ENCODE data around the gene SAA1. TPM values are rescaled to one million over a fixed set of nuclear protein-coding genes. Genes with fewer than 3 reads are reported as not detected.

The SAA1 gene
- total RNA-seq, 4 donors from 2014 or later, result 2.9 to 25.7 TPM; not detected in 2

DNA sequence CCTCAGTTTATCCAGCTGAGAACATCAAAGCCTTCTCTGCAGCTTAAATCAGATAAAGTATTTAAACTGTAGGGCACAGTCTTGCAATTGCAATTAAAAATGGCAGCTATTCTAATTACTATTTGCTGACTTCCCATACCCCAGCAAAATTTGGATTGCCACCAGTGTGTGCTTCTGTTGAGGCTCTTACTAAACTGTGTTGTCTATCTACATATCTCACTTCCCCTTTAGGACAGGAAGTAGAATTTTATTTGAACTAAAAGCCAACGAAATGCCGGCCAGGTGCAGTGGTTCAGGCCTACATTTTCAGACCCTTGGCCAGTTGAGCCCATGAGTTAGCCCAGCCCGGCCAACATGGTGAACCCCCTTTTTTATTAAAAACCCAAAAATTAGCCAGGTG, 36.6 kb upstream of the SAA1 start:
- H3K9me3 ChIP-seq, result no peaks in the 10 kb centered on the region
- no peaks in the 10 kb centered on the region for H3K4me1 ChIP-seq
- no peak overlapping the region for H3K27ac ChIP-seq
- no peaks in the 10 kb centered on the region for H3K27me3 ChIP-seq
- WGBS, 2 donors, result 80 to 90% methylated on average over 2 to 3 of the region's 3 CpGs
- no peaks in the 10 kb centered on the region for H3K36me3 ChIP-seq
- TF ChIP-seq, protein P1, sequence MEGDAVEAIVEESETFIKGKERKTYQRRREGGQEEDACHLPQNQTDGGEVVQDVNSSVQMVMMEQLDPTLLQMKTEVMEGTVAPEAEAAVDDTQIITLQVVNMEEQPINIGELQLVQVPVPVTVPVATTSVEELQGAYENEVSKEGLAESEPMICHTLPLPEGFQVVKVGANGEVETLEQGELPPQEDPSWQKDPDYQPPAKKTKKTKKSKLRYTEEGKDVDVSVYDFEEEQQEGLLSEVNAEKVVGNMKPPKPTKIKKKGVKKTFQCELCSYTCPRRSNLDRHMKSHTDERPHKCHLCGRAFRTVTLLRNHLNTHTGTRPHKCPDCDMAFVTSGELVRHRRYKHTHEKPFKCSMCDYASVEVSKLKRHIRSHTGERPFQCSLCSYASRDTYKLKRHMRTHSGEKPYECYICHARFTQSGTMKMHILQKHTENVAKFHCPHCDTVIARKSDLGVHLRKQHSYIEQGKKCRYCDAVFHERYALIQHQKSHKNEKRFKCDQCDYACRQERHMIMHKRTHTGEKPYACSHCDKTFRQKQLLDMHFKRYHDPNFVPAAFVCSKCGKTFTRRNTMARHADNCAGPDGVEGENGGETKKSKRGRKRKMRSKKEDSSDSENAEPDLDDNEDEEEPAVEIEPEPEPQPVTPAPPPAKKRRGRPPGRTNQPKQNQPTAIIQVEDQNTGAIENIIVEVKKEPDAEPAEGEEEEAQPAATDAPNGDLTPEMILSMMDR (IDR thresholded peaks at IDR 0.05), result no peak
- no peak for TF ChIP-seq POLR2A (IDR thresholded peaks at IDR 0.05)
- intact Hi-C loops (cut with DNase I), result no loop called here
- no peak overlapping the region for H3K4me3 ChIP-seq (replicated peaks in 1 of 3)
- no peak for DNase-seq

DNA sequence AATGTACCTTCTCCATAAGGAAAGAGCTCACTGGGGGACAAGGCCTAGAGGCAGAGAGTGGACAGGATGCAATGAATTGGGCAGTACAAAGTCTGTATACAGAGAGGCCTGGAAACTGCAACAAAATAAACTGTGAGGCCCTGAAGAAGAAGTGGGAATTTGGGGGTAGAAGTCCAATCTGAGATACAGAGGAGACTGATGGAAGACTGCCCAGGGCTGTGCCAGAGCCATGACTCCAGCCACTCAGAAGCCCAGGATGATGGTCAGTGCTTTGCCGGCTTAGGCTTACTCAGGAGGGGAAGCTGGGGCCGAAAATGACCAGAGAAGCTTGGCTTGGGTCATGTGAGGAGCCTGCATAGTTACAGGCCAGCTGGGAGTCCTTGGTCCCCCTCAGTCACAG, 35.2 kb upstream of the SAA1 start:
- TF ChIP-seq, protein P1 (IDR thresholded peaks at IDR 0.05), result no peak
- no peak for TF ChIP-seq POLR2A (IDR thresholded peaks at IDR 0.05)
- Histone ChIP-seq H3K27ac (no peak overlapping the region), H3K27me3 (no peaks in the 10 kb centered on the region), H3K4me1 (no peaks in the 10 kb centered on the region), H3K4me3 (replicated peaks in 1 of 3) (no peak overlapping the region), H3K36me3 (no peaks in the 10 kb centered on the region), H3K9me3 (no peaks in the 10 kb centered on the region)
- no peak for DNase-seq
- WGBS, 2 donors, result 91% methylated on average over 2 of the region's 2 CpGs
- intact Hi-C loops (cut with DNase I), result no loop called here

DNA sequence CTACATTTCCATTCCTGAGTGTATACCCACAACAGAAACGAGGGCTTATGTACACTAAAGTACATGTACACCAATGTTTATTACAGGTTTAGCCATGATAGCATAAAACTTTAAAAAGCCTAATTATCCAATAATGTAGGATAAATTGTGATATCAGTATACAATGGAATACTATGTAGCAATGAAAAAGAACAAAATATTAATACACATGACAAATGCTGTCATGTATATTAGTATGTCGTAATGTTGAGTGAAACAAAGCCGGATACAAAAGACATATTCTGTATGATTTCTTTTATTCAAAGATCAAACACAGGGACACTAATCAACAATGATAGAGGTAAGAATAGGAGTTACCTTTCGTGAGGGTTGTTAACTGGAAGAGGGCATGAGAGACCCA, 32.2 kb upstream of the SAA1 start:
- Histone ChIP-seq H3K27ac (no peak overlapping the region), H3K36me3 (no peaks in the 10 kb centered on the region), H3K9me3 (no peaks in the 10 kb centered on the region), H3K4me3 (replicated peaks in 1 of 3) (no peak overlapping the region), H3K4me1 (no peaks in the 10 kb centered on the region), H3K27me3 (no peaks in the 10 kb centered on the region)
- 93 to 96% methylated on average over 4 of the region's 4 CpGs for WGBS, 2 donors
- intact Hi-C loops (cut with DNase I), result no loop called here
- no peak for TF ChIP-seq POLR2A (IDR thresholded peaks at IDR 0.05)
- TF ChIP-seq, protein P1 (IDR thresholded peaks at IDR 0.05), result no peak
- DNase-seq, result no peak

DNA sequence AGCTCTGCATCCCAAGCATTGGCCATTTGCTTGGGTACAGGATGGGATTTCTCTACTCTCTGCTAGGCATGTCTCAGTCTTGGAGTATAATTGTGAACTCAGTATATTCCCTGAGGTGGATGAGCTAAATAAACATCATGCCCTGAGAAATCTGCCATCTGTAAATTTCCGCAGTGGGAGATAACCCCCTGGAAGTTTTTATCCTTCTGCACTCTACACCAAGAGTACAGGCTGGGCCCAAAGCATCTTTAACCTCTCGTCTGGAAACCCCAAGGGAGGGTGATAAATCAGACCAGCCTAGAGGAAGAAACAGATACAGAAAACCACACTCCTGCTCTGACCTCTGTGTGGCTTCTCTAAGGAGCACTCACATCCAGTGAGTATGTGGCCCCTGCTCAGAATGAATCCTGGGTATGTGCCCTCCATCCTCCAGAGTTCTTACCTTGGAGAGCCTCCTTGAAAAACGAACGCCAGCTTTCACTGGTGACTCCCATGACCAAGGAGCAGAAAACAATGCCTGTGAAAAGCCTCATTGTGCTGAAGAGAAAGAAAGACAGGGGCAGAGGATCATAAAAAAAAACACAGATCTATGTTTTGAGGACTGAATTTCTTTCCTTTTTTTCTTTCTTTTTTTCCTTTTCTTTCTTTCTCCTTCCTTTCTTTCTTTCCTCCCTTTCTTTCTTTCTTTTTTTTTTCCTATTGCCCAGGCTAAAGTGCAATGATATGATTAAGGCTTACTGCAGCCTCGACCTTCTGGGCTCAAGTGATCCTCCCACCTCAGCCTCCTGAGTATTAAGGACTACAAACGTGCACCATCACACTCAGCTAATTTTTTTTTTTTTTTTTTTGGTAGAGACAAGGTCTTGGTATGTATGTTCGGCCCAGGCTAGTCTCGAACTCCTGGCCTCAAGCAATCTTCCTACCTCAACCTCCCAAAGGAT, 30.4 kb upstream of the SAA1 start:
- Histone ChIP-seq H3K9me3 (no peaks in the 10 kb centered on the region), H3K27me3 (no peaks in the 10 kb centered on the region), H3K4me1 (no peaks in the 10 kb centered on the region), H3K27ac (no peak overlapping the region), H3K36me3 (no peaks in the 10 kb centered on the region), H3K4me3 (replicated peaks in 1 of 3) (no peak overlapping the region)
- intact Hi-C loops (cut with DNase I), result no loop called here
- 54 to 56% methylated on average over 8 of the region's 8 CpGs for WGBS, 2 donors
- TF ChIP-seq, protein P1 (IDR thresholded peaks at IDR 0.05), result no peak
- no peak for TF ChIP-seq POLR2A (IDR thresholded peaks at IDR 0.05)
- no peak for DNase-seq

DNA sequence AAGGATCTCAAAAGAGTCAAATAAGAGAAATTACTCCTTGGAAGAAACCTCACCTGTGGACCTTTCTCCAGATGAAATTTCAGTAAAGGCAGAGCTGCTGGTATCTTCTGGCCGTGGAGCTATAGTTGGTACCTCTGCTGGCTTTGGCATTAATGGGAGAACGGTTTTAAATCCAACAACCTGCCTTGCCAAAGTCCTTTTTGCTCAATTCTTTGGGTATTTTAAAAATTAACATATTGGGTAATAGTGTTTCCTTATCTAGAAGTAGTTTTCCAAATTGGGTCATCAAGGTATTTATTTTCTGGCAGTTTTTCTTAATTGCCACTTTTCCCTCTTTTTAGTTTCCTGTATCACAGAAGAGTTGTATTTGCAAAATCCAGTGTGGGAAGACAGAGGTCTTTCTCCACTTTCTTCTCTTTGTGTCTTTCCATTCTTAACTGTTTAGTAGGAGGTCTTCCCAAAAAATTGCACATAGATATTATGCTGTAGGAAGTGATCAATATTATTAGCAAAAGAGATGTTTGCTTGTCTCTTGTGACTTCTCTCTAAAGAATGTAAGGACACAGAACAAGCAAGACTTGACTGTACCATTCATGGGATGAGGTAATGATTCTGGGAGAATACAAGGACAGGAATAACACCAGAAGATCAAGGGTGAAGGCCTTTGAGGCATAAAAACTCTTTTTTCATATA, 29.3 kb upstream of the SAA1 start, which contains the start of gene SAA4:
Gene SAA4, minus strand, starts transcription at position 139 of the 693 bp plus-strand sequence. CDS start 876 bp downstream, outside the sequence.
- Histone ChIP-seq H3K27ac (no peak within 1 kb of the TSS), H3K4me1 (no peaks in the 10 kb centered on the region), H3K4me3 (replicated peaks in 1 of 3) (no peak within 1 kb of the TSS), H3K27me3 (no peaks in the 10 kb centered on the region), H3K9me3 (no peaks in the 10 kb centered on the region), H3K36me3 (no peaks in the 10 kb centered on the region)
- WGBS, 2 donors, result 79 to 89% methylated on average over 2 of the region's 2 CpGs
- no peak for DNase-seq
- TF ChIP-seq POLR2A (IDR thresholded peaks at IDR 0.05), result no peak
- TF ChIP-seq, protein P1 (IDR thresholded peaks at IDR 0.05), result no peak
- intact Hi-C loops (cut with DNase I), result no loop called here
